Astrocyte (in vitro differentiated cells and primary cell): ENCODE data around the gene UGT1A10.

Experiments
- EZH2 ChIP-seq: IDR thresholded peaks from 2 replicates; pipeline ENCODE4 v1.6.1; 2012; ENCODE audit warnings: mild to moderate bottlenecking, low read length, inconsistent platforms; ENCODE audit not compliant: insufficient read depth
- TF ChIP-seq, protein P1 (sequence below): IDR thresholded peaks from 2 replicates; pipeline ENCODE4 v1.5.1; 2011; ENCODE audit warnings: low read depth, mild to moderate bottlenecking, inconsistent platforms, low read length, moderate library complexity; ENCODE audit not compliant: insufficient read depth

DNA sequence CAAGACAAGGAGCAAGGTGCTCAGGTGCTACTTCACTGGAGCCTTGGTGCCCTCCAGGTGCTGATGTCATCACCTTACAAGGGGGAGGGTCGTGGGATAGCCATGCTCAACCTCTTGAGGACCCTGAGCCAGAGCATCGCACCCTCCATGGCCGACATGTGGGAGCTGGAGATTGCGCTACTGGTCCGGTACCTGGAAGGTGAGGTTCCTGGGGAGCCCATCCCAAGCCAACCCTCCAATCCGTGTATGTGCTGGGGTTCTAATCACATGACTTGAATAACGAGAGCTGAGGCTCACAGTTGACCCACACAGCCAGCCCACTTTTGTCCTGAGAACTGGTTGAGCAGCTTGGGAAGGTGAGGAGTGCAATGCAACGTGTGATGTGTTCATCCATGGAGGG, 167.7 kb downstream of the UGT1A10 start:
- TF ChIP-seq, protein P1, sequence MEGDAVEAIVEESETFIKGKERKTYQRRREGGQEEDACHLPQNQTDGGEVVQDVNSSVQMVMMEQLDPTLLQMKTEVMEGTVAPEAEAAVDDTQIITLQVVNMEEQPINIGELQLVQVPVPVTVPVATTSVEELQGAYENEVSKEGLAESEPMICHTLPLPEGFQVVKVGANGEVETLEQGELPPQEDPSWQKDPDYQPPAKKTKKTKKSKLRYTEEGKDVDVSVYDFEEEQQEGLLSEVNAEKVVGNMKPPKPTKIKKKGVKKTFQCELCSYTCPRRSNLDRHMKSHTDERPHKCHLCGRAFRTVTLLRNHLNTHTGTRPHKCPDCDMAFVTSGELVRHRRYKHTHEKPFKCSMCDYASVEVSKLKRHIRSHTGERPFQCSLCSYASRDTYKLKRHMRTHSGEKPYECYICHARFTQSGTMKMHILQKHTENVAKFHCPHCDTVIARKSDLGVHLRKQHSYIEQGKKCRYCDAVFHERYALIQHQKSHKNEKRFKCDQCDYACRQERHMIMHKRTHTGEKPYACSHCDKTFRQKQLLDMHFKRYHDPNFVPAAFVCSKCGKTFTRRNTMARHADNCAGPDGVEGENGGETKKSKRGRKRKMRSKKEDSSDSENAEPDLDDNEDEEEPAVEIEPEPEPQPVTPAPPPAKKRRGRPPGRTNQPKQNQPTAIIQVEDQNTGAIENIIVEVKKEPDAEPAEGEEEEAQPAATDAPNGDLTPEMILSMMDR, result no peak
- TF ChIP-seq EZH2, result no peak
